OCI-LY7 (cell line): Measurements from ENCODE around the gene SEMA3C.

Source experiments
- EZH2phosphoT487 ChIP-seq: fragments of 200-600 bp; sonication (generic); IDR thresholded peaks from 2 replicates; pipeline ENCODE4 v1.6.1; 2018; ENCODE audit warnings: low read depth, borderline replicate concordance, mild to moderate bottlenecking, mixed run types, antibody characterized with exemption, low read length, moderate library complexity, mixed read lengths
- TF ChIP-seq, protein P1 (sequence below): fragments of 200-600 bp; sonication (generic); conservative IDR thresholded peaks from 2 replicates; pipeline ENCODE4 v1.5.1; 2014; ENCODE audit warnings: mild to moderate bottlenecking, antibody characterized with exemption, low read length, moderate library complexity, mixed read lengths

DNA sequence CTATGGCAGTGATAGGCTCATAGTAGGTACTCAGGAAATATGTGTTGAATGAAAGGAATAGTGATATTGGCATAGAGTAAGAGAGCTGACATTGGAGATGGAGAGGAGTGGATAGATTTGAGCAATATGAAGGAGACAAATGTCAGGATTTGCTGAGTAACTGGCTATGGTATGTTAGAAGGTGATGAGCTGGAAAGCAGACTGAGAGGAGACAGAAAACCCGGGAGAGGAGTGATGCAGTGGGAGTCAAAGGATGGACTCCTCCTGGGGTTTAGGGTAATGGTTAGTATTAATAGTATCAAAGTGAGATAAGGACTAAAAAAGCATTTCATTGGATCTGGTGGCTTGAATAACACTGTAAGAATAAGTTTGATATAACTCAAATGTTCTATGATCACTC lies 215.6 kb downstream of the SEMA3C start:
- TF ChIP-seq, protein P1, sequence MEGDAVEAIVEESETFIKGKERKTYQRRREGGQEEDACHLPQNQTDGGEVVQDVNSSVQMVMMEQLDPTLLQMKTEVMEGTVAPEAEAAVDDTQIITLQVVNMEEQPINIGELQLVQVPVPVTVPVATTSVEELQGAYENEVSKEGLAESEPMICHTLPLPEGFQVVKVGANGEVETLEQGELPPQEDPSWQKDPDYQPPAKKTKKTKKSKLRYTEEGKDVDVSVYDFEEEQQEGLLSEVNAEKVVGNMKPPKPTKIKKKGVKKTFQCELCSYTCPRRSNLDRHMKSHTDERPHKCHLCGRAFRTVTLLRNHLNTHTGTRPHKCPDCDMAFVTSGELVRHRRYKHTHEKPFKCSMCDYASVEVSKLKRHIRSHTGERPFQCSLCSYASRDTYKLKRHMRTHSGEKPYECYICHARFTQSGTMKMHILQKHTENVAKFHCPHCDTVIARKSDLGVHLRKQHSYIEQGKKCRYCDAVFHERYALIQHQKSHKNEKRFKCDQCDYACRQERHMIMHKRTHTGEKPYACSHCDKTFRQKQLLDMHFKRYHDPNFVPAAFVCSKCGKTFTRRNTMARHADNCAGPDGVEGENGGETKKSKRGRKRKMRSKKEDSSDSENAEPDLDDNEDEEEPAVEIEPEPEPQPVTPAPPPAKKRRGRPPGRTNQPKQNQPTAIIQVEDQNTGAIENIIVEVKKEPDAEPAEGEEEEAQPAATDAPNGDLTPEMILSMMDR: no peak
- TF ChIP-seq EZH2phosphoT487: no peak
